Left ventricle myocardium inferior (tissue), 1 donor: ENCODE results near the gene ABCA5. TPM values are rescaled to one million over a fixed set of nuclear protein-coding genes. Genes with fewer than 3 reads are reported as not detected.

ENCODE experiments used
- DNase-seq: peaks from one replicate; pipeline ENCODE4 v3.0.0-alpha.2; 2020
- H3K27ac ChIP-seq: fragments of 200-600 bp; replicated peaks from 2 replicates; pipeline ENCODE4 v1.8.0; 2021
- H3K27me3 ChIP-seq: fragments of 200-600 bp; 2 replicates; pipeline ENCODE4 v1.8.0; 2021; ENCODE audit warnings: low read depth
- H3K36me3 ChIP-seq: fragments of 200-600 bp; 2 replicates; pipeline ENCODE4 v1.8.0; 2021
- H3K4me1 ChIP-seq: fragments of 200-600 bp; 2 replicates; pipeline ENCODE4 v1.8.0; 2021
- H3K4me3 ChIP-seq: fragments of 200-600 bp; 2 replicates; pipeline ENCODE4 v1.8.0; 2021; ENCODE audit warnings: mild to moderate bottlenecking, moderate library complexity
- H3K9me3 ChIP-seq: fragments of 200-600 bp; replicated peaks from 2 replicates; pipeline ENCODE4 v1.8.0; 2021
- CTCF ChIP-seq: fragments of 200-600 bp; IDR thresholded peaks from 2 replicates; pipeline ENCODE4 v1.8.0; 2021; ENCODE audit warnings: antibody characterized with exemption, mild to moderate bottlenecking, borderline replicate concordance
- intact Hi-C: fragments of 100-400 bp; cut with micrococcal nuclease; formaldehyde crosslinking; loops from one replicate; pipeline ENCODE4 v1.11.0; 2022
- total RNA-seq: library from RNA; stranded (reverse); fragmentation: NEBNext Ultra II Directional; extraction: Animal tissue kit (Norgen Biotek cat#: 25700); gene quantifications from one replicate; pipeline ENCODE4 v1.2.1, GENCODE V29; 2021
- donor health status: DM: no; HTN: yes; CAD: no; lungs with severe emphysema.

The ABCA5 gene
- total RNA-seq, 1 donor from 2014 or later, result 17.1 TPM

GRCh38 chr17:69363488-69364210 lies 36.7 kb upstream of the ABCA5 start:
- intact Hi-C loops, result no loop called here
- Histone ChIP-seq H3K4me1 (no peaks in the 10 kb centered on the region), H3K9me3 (no peaks in the 10 kb centered on the region), H3K36me3 (no peaks in the 10 kb centered on the region), H3K27me3 (no peaks in the 10 kb centered on the region), H3K27ac (no peak overlapping the region), H3K4me3 (no peak overlapping the region)
- no peak for TF ChIP-seq CTCF
- no peak for DNase-seq

- TF ChIP-seq CTCF, result no peak
- Histone ChIP-seq H3K27me3 (no peaks in the 10 kb centered on the region), H3K27ac (no peak overlapping the region), H3K4me1 (no peaks in the 10 kb centered on the region), H3K4me3 (no peak overlapping the region), H3K9me3 (no peaks in the 10 kb centered on the region), H3K36me3 (no peaks in the 10 kb centered on the region)
- intact Hi-C loops, result no loop called here
- DNase-seq, result no peak
Measured at GRCh38 chr17:69361156-69361555, 34.2 kb upstream of the ABCA5 start.

GRCh38 chr17:69358688-69359596 lies 32.0 kb upstream of the ABCA5 start:
- H3K27me3 ChIP-seq, result no peaks in the 10 kb centered on the region
- no peaks in the 10 kb centered on the region for H3K36me3 ChIP-seq
- intact Hi-C loops, result no loop called here
- TF ChIP-seq CTCF, result no peak
- no peak overlapping the region for H3K4me3 ChIP-seq
- H3K9me3 ChIP-seq, result no peaks in the 10 kb centered on the region
- no peak overlapping the region for H3K27ac ChIP-seq
- no peaks in the 10 kb centered on the region for H3K4me1 ChIP-seq
- DNase-seq, result no peak

GRCh38 chr17:69357701-69358100 lies 30.8 kb upstream of the ABCA5 start:
- Histone ChIP-seq H3K27me3 (no peaks in the 10 kb centered on the region), H3K27ac (no peak overlapping the region), H3K36me3 (no peaks in the 10 kb centered on the region), H3K4me3 (no peak overlapping the region), H3K4me1 (no peaks in the 10 kb centered on the region), H3K9me3 (no peaks in the 10 kb centered on the region)
- no peak for TF ChIP-seq CTCF
- intact Hi-C loops, result no loop called here
- DNase-seq, result no peak

- H3K27me3 ChIP-seq, result no peaks in the 10 kb centered on the region
- intact Hi-C loops, result no loop called here
- H3K36me3 ChIP-seq, result no peaks in the 10 kb centered on the region
- H3K9me3 ChIP-seq, result no peaks in the 10 kb centered on the region
- no peak for DNase-seq
- TF ChIP-seq CTCF, result no peak
- no peaks in the 10 kb centered on the region for H3K4me1 ChIP-seq
- H3K4me3 ChIP-seq, result no peak overlapping the region
- no peak overlapping the region for H3K27ac ChIP-seq
Measured at GRCh38 chr17:69356625-69357024, 29.7 kb upstream of the ABCA5 start.
